COLO668 (cell line): ENCODE measurements around the gene EGFLAM.
A peak's percentile ranks its signal among the peaks of the same experiment; 100 is the strongest.

Experiments used
- DNase-seq: peaks from one replicate; lab custom pipeline; 2025; ENCODE audit not compliant: unreplicated experiment; lab: John Stamatoyannopoulos, UW

The EGFLAM gene

DNA sequence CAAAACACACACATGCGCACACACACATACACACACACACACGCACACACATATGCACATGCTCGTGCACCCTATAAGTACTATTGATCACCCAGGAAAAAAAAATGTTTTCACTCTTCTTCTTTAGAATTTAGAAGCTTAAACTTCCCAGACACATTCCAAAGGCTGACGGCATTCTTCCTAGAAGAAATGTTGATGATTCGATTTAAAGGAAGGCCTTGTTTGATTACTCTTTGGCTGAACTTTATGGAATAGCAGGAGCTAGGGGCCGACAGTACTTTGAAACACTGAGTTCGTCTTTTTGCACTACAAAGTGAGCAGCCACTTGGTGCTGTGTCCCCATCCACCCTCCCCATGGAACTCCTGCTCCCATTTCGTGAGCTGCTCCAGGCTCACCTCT lies 113.2 kb downstream of the EGFLAM start:
- no peak for DNase-seq

DNA sequence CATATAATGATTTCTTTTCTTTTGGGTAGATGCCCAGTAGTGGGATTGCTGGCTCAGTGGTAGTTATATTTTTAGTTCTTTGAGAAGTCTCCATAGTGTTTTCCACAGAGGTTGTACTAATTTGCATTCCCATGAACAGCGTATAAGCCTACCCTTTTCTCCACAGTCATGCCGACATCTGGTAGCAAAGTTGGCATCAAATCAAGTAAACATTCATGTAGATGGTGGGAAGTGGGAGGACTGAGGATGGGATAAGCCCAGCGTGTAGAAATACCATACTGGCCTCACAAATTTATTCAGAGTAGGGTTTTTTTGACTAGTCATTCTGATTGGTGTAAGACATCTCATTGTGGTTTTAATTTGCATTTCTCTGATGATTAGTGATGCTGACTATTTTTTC lies 115.4 kb downstream of the EGFLAM start:
- DNase-seq, result no peak

DNA sequence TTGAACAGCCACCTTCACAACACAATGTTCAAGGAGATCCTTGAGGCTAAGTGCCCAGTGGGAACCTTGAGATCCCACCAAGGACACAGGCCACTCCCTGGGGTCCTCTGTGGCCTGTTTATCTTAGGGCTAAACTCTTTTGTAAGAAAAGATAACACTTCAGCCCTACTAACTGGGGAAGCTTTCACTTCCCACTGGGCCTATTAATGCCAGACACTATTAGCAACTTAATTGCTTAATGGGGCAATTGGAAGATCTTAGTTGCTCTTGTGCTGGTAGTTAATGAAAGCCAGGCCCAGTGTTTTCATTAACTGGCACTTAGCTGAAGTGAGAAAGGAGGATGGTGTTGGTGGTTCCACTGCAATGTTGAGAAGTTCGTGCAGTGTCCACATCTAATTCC lies 117.1 kb downstream of the EGFLAM start:
- DNase-seq, result no peak

DNA sequence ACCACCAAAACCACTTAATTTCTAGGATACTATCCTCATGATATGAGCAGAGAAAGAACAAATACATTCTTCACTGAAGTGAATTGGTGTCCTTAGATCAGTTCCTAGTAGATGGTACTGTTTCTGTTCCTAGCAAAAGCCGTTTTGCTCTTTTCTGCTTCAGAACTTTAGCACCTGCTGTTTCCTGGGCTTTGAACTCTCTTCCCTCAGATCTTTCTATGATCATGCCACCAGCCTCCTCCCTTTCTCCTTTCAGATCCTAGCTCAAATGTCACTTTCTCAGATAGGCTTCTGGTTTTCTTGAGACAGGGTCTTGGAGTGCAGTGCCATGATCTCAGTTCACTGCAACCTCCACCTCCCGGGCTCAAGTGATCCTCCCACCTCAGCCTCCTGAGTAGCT lies 118.0 kb downstream of the EGFLAM start:
- DNase-seq, result no peak

DNA sequence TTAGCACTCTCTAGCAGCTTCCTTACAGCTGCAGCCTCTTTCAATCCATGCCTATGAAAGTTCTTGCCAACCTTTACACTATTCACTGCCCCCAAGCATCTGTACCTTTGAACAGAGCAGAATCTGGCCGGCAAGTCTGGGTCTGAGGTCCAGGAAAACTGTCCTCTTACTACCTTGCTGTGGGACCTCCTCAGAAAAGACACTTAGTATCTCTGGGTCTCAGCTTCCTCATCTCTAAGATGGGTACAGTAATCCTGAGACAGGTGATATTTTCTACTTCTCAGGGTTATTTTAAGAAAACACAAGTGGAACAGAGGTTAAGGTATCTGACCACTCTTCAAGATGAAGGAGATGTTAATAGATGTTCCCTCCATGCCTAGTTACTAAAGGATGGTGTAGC lies 120.2 kb downstream of the EGFLAM start:
- no peak for DNase-seq

DNA sequence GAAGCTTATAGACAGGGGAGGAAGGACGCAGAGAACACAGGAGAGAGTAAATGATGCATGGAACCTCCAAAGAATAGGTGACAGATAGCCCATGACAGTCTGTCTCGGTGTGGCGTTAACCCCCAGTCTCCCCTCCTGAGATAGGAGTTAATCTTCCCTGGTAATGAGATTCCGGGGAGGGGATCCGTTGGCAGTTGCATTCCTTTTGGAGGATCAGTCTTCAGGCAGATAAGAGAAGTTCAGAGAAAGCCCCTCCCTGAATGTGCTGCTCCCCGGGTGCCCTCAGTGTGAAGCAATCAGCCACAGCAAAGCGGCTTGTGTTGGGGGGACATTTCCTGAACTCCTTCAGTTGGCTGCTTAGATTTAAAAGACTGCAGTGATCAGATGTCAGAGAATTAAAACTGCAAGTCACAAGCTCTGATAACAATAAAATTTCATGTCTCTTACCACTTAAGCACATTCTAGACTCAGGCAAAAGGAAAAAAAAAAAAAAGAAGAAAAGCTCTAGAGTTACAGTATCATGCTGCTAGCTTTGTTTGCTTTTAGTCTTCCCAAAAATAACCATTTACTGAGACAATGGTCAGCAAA lies 121.1 kb downstream of the EGFLAM start:
- DNase-seq, result no peak

DNA sequence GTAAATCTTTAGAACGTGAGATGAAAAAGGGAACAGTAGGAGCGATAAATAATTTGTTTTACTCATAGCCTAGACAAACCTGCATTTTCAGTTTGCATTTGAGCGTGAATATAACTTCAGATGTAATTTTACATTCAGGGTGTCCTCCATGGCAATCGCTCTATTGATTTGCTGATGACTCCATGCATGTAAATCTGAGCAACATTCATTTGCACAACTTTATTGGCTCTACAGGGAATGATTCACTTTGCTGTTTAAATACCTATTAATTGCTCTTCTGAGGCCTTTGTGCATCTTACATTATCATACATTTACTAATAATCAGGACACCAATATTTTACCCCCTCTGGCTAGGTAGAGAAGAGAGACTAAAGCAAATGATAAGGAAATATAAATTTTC lies 122.2 kb downstream of the EGFLAM start:
- no peak for DNase-seq

DNA sequence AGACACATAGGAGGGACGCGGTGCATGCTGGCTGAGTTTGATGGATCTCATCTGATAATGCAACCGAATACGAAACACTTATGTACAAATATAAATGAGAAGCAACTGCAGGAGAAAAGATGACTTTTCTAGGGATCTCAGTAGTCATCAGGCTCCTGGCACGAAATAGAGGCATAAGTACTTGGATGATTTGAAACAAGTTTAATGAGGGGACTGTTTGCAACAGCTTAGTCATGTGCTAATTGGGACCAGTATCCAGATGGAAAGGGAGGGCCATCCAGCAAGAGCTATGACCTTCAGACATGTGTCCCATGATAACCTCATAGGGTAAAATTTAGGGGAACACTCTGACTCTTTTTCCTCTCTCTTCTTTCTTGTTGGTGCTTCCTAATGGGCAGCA lies 123.0 kb downstream of the EGFLAM start:
- no peak for DNase-seq

DNA sequence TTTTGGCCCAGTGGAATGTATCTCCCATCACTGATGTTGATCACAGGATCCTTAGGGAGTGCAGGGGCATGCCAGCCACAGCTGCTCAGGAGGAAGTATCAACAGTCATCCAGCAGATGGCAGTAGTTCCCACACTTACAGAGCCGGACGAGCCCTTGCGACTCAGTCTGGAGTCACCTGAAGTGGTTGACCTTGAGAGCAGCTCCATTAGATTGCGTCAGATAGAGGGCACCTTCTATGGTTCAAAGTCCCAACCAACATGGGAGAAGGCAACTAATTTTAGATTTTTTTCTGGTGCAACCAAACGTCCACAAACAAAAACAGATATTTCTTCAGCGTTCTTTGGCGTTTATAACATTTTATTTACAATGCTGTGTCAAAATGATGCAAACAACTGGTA lies 124.5 kb downstream of the EGFLAM start:
- peak; percentile 60 for DNase-seq

DNA sequence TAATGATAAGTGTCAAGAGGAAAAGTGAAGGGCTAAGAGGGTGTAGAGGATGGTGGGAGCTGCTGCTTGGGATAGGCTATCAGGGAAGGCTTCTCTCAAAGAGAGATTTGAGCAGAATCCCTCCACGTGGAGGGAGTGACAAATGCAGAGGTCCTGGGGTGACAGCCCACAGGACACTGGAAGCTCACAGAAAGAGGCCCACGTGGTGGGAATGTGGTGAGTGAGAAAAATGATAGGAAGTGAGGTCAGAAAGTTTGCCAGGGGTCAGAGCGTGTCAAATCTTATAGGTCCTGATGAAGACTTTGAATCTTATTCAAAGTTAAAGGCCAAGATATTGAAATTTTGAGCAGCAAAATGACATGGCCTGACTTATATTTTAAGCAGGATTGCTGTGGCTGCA lies 125.3 kb downstream of the EGFLAM start:
- no peak for DNase-seq

DNA sequence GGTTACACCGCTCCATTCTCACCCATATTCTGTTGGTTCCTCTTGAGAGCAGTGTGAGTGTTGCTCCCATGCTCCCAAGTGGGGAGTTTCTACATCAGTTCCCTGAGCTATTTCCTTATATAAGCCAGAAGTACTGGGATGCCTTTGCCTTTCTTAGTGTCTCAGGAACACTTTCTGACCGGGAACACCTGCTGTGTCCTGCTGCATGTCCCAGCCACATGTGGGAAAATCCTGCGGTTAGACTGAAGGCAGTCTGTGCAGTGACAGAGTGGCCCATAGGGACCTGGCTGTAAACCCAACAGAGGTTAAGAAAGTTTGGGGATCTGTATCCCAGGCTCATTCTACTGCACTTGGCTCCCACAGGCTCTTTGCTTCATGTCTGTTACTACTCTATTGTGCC lies 126.0 kb downstream of the EGFLAM start:
- no peak for DNase-seq

DNA sequence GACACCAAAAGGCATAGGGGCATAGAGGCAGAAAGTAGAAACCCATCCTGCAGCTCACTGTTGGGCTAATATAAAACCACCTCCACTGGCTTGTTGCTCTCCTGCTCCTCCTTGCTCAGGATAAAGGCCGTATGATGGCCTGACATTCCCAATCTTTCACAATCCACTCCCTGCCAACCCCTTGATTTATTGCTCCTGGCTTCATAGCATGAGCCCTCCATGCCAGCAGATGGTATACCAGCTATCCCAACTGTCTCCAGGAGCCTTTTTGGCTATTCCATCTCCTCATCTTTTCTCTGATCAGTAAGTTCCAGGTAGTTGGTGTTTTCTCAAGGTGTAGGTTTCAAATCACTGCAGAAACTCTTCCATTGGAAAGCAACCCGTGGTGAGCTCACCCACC lies 128.8 kb downstream of the EGFLAM start:
- no peak for DNase-seq

DNA sequence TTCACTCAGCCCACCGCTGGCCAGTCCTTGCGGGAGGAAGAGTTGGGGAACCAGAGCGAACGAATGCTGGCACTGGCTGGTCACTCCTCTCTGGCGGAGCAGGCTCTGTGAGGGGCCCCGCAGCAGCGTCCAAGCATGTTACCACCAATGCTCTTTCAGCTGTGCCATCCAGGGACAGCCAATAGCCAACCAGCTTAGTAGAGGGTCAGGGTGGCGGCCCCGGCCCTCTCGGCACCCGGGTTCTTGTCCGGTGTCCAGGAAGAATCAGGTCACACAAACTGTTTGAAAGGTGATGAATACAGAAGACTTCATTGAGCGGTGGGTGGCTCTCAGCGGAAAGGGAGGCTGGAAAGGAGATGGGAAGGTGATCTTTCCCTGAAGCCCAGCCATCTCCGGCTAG lies 135.3 kb downstream of the EGFLAM start:
- no peak for DNase-seq

DNA sequence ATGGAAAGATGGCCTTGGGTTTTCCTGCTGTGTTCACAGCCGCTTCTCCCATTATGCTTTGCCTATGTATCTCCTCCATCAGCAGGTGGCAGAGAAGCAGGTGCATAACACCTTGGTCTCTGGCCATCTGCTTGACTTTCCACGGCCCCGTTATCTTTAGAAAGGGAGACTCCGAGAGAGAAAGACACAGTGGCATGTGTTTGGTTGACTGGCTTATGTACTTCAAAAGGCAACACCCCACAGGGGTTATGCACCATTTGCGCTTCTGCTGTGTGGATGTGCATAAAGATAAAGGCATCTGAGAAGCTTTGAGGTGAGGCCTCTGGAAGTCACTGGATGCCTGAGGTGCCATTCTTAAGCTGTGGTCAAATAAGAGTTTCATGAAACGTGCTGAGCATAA lies 138.4 kb downstream of the EGFLAM start:
- no peak for DNase-seq

DNA sequence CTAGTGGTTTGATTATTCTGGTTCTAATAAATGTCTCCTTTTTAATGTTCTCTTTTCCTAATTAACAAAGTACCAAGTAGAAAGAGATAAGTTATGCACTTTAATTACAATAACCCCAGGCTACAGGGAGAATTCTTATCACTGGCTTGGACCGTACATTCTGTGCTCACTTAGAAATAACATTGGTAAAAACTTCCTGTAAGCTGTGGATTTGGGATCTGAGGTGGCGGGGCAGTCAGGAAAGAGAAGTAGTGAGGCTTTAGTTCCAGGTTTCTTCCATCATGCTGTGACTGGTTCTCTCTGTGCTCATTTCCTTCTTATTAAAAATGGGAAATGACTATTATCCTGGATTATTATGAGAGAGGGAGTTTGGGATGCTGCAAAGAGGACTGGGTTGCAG lies 142.0 kb downstream of the EGFLAM start:
- no peak for DNase-seq

DNA sequence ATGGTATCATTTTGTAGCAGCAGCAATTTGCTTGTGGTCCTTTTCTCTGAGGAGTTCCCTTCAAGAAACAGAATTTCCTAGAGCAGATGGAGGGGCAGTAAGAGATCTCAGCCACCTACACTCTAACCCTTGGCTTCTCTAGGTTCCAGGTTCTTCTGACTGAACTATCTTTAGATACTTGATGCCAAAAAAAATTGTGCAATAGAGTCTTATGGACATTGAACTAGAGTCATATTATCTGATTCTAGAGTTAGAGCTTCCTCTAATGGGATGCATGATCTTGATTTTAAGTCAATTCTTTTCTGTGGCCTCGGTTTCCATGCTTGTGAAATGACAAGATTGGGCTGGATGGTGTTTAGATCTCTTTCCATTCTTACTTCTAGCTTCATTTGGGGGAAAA lies 142.8 kb downstream of the EGFLAM start:
- DNase-seq, result no peak

DNA sequence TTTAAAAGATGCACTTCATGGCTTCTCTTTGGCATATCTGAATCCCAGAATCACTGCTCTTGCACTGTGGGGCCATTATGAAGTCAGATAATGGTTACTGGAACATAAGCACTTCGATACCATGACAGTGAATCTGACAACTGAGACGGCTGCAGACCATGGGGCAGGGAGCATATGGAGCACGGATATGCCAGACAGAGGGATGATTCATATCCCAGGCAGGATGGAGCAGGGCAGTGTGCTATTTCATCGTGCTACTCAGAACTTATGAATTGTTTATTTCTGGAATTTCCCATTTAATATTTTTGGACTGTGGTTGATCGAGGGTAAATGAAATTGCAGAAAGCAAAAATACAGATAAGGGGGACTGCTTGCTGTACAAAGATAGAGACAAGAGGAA lies 145.0 kb downstream of the EGFLAM start:
- no peak for DNase-seq

DNA sequence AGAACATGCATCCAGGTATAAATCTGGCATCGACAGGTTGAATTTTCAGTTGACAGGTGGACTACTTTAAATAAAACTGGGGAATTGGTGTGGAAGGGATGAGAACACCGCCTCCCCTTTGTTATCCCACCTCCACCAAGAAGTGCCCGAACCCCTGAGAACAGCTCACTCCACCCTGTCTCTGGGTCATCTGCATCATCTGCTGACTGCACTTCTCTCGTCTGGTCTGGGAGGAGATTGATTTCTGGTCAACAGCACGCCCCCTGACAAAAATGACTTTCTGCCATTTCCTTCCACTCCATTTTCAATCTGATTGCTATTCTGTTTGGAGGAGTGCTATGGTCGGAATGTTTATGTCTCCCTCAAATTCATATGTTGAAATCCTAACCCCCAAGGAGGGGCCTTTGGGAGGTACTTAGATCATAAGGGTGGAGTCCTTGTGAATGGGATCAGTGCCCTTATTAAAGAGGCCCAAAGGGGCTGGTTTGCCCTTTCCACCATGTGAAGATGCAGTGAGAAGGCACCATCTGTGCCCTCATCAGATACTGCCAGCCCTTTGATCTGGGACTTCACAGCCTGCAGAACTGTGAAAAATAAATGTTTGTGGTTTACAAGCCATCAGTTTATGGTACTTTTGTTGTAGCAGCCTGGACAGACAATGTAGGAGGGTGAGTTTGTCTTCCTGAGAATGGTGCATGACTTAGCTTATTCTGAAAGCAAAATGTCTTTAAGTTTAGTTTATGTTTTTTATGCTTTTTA lies 145.7 kb downstream of the EGFLAM start:
- no peak for DNase-seq

DNA sequence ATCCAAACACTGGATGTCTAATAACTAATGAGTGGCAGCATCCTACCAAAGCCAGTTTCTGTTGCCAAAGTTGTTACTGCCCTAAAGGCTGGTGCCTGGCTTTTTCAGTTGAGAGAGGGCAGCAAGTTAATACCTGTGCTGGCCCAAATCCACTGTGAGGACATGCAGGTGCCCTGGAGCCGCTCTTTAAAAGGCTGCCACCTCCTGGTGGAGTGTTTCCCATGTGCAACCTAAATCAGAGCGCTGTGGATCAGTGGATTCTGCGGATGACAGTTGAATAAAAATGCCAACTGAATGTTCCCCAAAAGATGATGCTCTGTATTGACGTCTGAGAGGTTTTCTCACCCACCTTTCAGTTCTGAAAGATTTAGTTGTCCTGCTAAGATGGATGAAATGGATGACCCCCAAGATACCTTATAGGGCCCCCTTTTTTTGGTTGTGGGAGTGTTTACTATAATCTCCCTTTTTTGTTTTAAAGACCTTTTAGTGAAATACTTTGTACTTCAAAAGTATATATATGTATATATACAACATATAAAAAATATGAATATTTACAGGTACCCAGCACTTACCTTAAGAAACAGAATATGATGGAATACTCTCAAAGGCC lies 146.4 kb downstream of the EGFLAM start:
- DNase-seq, result peak; percentile 18

DNA sequence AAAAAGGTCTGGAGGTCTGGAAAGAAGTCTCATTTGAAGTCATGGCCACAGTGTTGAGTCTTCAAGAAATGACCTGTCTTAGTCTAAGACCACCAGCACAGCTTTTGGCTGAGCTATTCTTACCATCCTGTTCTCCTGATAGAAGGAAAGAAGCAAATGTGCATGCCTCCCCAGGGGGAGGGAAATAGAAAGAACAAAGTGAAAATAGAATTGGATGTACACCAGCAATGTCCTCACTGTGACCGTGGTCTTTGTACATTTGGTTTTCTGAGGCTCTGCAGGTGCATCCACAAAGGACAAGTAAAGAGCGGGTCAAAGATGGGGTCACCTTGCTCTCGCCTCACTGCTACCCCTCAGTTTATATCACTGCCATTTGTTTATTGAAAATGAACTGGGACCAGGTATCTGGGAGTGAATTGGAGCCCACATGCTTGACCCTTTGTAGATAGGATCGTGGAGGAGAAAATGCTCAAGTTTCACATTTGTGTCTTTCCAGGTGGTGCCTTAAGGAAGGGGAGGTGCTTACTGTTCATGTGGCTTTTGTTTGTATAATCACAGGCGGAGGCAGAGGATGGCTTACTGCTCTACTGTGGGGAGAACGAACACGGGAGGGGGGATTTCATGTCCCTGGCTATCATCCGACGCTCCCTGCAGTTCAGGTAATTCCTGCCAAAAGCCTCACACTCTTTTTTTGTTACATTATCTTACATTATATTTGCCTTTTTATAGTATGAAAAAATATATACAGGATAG lies 150.3 kb downstream of the EGFLAM start:
- no peak for DNase-seq

DNA sequence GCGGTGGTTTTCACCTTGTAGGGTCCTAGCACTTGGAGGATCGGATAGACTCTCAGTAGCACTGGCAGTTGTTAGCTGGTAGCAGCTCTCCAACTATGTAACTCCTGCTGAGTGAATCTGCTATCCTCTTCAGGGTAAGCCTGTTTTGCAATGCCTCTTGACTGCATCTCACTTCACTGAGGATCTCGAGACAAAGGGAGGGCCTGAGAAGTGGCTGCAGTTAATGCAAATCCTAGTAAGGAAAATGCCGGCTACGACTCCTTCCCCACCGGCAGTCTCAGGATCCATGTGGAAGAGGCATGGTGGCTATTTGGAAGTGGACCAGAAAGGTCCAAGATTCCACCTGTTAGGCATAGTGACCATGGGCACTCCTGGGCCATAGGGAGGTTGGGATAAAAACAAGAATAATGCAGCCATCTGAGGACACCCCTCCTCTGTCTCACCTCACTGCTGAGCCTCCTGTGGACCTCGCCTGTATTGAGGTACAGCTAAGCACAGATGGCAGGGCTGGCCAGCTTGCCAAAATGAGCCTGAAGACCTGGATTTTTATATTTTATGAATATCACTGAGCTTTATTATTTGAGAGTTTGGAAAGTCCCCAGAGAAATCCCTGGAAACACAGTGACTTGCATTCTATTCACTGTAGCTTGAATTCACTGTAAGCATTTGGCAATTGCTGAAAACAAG lies 152.1 kb downstream of the EGFLAM start:
- no peak for DNase-seq
